Measurements from ENCODE around the gene IL18RAP. TPM values are rescaled to one million over a fixed set of nuclear protein-coding genes. Genes with fewer than 3 reads are reported as not detected.

Gene IL18RAP
- total RNA-seq, 1 experiment from 2014 or later, result not detected

DNA sequence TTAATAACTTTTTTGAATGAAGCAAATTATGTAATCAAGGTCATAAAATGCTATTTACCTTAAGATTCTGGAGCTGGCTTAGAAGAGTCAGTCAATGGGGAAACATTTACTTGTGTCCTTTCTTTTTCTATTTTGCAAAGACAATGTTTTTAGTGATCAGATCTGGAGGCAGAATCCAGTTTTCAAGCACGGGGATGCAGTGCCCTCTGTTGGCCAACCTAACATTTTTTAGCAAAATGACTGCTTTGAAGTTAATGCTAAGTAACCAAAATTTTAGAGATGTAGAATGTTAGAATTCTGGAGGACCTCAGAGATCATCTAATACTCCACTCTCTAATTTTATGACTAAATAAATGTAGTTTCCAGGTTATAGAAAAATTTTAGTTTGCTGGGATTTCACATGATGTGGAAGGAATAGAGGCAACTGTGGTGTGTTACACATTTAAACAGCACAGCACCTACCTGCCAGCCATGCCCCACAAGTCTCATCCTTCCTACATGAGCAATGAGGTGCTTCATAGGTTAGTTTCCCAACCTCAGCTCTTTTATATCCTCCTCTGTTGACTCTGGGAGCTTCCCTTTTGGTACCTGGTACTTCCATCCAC lies 26.5 kb downstream of the IL18RAP start:
- no peak overlapping the region for H2BK12ac ChIP-seq (ENCODE audit: insufficient read length, low read depth, low read length)
- no peaks in the 10 kb centered on the region for H3K27me3 ChIP-seq (ENCODE audit: insufficient read depth, low read length)
- no peak overlapping the region for H3K4ac ChIP-seq (ENCODE audit: low read depth, low read length)
- no peaks in the 10 kb centered on the region for H3K9me3 ChIP-seq (ENCODE audit: control insufficient read depth, low read depth, low read length)
- no peak for DNase-seq
- Mint-ChIP-seq H3K4me1 (no peaks in the 10 kb centered on the region), H3K36me3 (ENCODE audit: insufficient read depth in 1 of 3, low read depth in 3 of 3) (no peaks in the 10 kb centered on the region), H3K27me3 (ENCODE audit: low read depth) (peaks cover 5% of the 10 kb centered on the region; the same call in 1 of the 2 replicates), H3K9me3 (no peaks in the 10 kb centered on the region), H3K27ac (no peak overlapping the region), H3K4me3 (no peak overlapping the region)
- no peak overlapping the region for H3K56ac ChIP-seq (ENCODE audit: insufficient read length, low read depth, low read length)
- no peak overlapping the region for H3K23ac ChIP-seq (ENCODE audit: insufficient read length, low read depth, low read length)
- no peak overlapping the region for H3K9ac ChIP-seq (ENCODE audit: extremely low read depth, insufficient read length, low read length)
- no CpG with 5 or more reads among the region's 1 CpG for WGBS (ENCODE audit: extremely low coverage, insufficient read length, low lambda C conversion rate)
- H3K23me2 ChIP-seq (ENCODE audit: insufficient read length, low read depth, low read length, poor library complexity, severe bottlenecking), result no peaks in the 10 kb centered on the region
- no peak overlapping the region for H3K14ac ChIP-seq (ENCODE audit: insufficient read depth, low read length)
- H4K5ac ChIP-seq (ENCODE audit: insufficient read length, low read depth, low read length), result no peak overlapping the region
- H2BK15ac ChIP-seq (ENCODE audit: low read depth, low read length), result no peak overlapping the region
- no peak overlapping the region for H3K27ac ChIP-seq (ENCODE audit: insufficient read length, low read depth, low read length)
- H4K91ac ChIP-seq (ENCODE audit: insufficient read length, low read depth, low read length), result no peak overlapping the region
- no peak overlapping the region for H2BK20ac ChIP-seq (ENCODE audit: low read depth, low read length, poor library complexity, severe bottlenecking)
- no peak overlapping the region for H2BK120ac ChIP-seq (ENCODE audit: low read depth, low read length, poor library complexity, severe bottlenecking)
- H3T11ph ChIP-seq (ENCODE audit: low read length), result no peak overlapping the region
- no peak overlapping the region for H4K8ac ChIP-seq (replicated peaks; ENCODE audit: insufficient read length, low read depth, low read length)
- H2AK5ac ChIP-seq (ENCODE audit: insufficient read length, low read length), result no peak overlapping the region
- no peak overlapping the region for H3K18ac ChIP-seq (ENCODE audit: insufficient read length, low read depth, low read length)
- no peak overlapping the region for H2BK5ac ChIP-seq (ENCODE audit: insufficient read length, low read length)
- H3K79me1 ChIP-seq (ENCODE audit: insufficient read depth, low read depth, low read length, poor library complexity, severe bottlenecking), result no peaks in the 10 kb centered on the region
- TF ChIP-seq, protein P1, sequence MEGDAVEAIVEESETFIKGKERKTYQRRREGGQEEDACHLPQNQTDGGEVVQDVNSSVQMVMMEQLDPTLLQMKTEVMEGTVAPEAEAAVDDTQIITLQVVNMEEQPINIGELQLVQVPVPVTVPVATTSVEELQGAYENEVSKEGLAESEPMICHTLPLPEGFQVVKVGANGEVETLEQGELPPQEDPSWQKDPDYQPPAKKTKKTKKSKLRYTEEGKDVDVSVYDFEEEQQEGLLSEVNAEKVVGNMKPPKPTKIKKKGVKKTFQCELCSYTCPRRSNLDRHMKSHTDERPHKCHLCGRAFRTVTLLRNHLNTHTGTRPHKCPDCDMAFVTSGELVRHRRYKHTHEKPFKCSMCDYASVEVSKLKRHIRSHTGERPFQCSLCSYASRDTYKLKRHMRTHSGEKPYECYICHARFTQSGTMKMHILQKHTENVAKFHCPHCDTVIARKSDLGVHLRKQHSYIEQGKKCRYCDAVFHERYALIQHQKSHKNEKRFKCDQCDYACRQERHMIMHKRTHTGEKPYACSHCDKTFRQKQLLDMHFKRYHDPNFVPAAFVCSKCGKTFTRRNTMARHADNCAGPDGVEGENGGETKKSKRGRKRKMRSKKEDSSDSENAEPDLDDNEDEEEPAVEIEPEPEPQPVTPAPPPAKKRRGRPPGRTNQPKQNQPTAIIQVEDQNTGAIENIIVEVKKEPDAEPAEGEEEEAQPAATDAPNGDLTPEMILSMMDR (conservative IDR thresholded peaks at IDR 0.05), result peak; percentile 81
- H3K4me1 ChIP-seq (ENCODE audit: insufficient read depth, low read length), result no peaks in the 10 kb centered on the region
- H3K4me2 ChIP-seq (ENCODE audit: insufficient read depth, insufficient read length, low read length), result no peak overlapping the region
- no peak overlapping the region for H2AFZ ChIP-seq (ENCODE audit: low read length)
- no peaks in the 10 kb centered on the region for H3K79me2 ChIP-seq (ENCODE audit: insufficient read depth, low read length)
- H4K20me1 ChIP-seq (ENCODE audit: control insufficient read depth, insufficient read depth, insufficient read length), result no peaks in the 10 kb centered on the region
